Measurements from ENCODE around the gene SLIT3.

The SLIT3 gene

DNA sequence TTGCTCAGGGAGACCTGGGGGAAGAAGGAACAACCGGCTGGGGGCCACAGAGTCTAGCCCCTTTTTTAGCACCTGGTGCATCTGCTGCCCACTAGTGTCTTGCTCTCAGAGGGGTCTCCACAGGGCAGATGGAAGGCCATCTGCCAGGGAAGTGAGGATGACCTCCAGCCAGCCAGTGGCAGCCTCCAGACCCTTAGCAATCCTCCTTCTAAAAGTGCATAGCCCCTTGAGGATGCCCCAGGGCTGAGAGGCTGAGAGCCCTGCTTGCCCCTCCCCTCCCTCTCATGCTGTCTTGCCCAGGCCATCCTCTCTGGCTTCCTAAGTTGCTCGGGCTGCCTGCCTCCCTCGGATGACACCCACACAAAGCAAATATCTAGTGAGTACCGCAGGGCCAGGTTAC, 640.2 kb downstream of the SLIT3 start:
- Histone ChIP-seq H3K9me3 (no peaks in the 10 kb centered on the region), H3K4me1 (peaks cover 37% of the 10 kb centered on the region), H3K4me3 (ENCODE audit: low read depth, low read length) (no peak overlapping the region), H3K27me3 (no peaks in the 10 kb centered on the region), H3K36me3 (peaks cover 69% of the 10 kb centered on the region)
- TF ChIP-seq, protein P1, sequence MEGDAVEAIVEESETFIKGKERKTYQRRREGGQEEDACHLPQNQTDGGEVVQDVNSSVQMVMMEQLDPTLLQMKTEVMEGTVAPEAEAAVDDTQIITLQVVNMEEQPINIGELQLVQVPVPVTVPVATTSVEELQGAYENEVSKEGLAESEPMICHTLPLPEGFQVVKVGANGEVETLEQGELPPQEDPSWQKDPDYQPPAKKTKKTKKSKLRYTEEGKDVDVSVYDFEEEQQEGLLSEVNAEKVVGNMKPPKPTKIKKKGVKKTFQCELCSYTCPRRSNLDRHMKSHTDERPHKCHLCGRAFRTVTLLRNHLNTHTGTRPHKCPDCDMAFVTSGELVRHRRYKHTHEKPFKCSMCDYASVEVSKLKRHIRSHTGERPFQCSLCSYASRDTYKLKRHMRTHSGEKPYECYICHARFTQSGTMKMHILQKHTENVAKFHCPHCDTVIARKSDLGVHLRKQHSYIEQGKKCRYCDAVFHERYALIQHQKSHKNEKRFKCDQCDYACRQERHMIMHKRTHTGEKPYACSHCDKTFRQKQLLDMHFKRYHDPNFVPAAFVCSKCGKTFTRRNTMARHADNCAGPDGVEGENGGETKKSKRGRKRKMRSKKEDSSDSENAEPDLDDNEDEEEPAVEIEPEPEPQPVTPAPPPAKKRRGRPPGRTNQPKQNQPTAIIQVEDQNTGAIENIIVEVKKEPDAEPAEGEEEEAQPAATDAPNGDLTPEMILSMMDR (IDR thresholded peaks at IDR 0.05; ENCODE audit: low read depth, low read length), result no peak
- DNase-seq, result no peak

DNA sequence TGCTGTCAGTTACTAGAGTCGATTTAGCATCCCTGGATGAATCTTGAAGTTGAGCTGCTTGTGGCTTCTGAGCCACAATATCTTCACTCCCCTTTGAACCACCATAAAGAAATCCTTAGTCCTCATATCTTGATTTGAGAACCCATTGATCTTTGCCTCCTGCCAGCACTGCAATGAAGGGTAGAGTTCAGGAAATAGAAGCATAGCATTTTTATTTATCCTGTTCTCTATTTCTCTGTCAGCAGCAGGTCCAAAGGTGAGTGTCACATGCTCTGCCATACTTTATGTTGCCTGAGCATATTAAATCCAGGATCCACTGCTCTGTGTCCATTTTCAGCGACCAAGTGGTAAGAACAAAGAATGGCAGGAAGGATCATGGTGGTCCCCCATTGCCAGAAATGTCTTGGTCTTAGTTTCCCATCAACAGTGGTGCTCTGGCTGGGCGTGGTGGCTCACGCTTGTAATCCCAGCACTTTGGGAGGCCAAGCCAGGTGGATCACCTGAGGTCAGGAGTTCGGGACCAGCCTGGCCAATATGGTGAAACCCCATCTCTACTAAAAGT, 641.6 kb downstream of the SLIT3 start:
- Histone ChIP-seq H3K36me3 (peaks cover 64% of the 10 kb centered on the region), H3K27me3 (no peaks in the 10 kb centered on the region), H3K4me3 (ENCODE audit: low read depth, low read length) (no peak overlapping the region), H3K9me3 (no peaks in the 10 kb centered on the region), H3K4me1 (peaks cover 48% of the 10 kb centered on the region)
- TF ChIP-seq, protein P1 (IDR thresholded peaks at IDR 0.05; ENCODE audit: low read depth, low read length), result no peak
- no peak for DNase-seq

DNA sequence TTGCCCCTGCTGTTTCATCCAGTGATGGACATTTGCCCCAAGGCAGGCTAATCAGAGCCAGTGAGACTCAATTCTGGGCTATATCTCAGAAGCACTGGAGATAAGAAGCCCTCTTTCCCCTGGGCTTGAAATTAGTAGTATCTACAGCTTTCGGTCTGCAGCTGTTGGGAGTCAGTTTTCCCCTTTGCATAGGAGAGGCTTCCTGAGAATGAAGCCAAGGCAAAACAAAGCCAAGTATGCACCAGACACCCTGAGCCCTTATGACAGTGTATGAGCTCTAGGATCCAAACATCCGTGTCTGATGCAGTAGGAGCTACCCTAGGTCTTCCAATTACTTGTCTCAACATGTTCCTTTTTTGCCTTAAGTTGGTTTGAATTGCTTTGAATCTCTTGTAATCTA, 642.5 kb downstream of the SLIT3 start:
- H3K4me1 ChIP-seq, result peaks cover 57% of the 10 kb centered on the region
- no peak overlapping the region for H3K4me3 ChIP-seq (ENCODE audit: low read depth, low read length)
- H3K9me3 ChIP-seq, result no peaks in the 10 kb centered on the region
- peak; percentile 77 for DNase-seq
- TF ChIP-seq, protein P1 (IDR thresholded peaks at IDR 0.05; ENCODE audit: low read depth, low read length), result no peak
- H3K27me3 ChIP-seq, result no peaks in the 10 kb centered on the region
- peaks cover 54% of the 10 kb centered on the region for H3K36me3 ChIP-seq

DNA sequence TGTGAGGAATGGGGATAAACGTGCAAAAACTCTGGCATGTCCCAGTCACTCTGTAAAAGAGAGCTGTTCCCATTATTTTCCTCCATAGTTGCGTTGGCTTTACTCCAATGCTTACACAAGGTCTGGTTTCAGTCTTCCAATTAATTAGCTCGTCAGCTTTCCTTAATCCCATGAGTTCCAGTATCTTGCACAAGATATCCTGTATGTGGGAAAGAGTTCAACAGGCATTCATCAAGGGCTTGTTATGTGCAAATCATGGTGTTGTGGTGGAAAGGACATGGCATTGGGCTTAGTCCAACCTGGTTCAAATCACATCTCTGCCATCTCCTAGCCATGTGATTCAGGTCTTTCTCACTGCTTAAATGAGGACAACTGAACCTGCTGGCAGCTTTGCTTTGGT, 644.3 kb downstream of the SLIT3 start:
- no peaks in the 10 kb centered on the region for H3K9me3 ChIP-seq
- peak; percentile 47 for DNase-seq
- peaks cover 63% of the 10 kb centered on the region for H3K4me1 ChIP-seq
- no peak overlapping the region for H3K4me3 ChIP-seq (ENCODE audit: low read depth, low read length)
- TF ChIP-seq, protein P1 (IDR thresholded peaks at IDR 0.05; ENCODE audit: low read depth, low read length), result no peak
- no peaks in the 10 kb centered on the region for H3K27me3 ChIP-seq
- H3K36me3 ChIP-seq, result peaks cover 41% of the 10 kb centered on the region

DNA sequence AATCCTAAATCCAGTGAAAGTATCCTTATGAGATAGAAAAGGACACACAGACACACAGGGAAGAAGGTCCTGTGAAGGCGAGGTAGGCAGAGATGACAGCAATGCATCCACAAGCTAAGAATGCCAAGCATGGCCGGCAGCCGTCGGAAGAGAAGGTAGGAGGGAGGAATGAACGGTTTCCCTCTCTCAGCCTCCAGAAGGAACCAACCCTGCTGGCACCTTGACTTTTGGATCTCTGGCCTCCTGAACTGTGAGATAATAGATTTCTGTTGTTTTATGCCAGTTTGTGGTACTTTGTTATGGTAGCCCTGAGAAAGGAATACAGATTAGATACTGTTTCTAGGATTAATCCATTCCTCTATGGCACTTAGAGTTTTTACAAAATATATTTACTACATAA, 645.6 kb downstream of the SLIT3 start:
- H3K9me3 ChIP-seq, result no peaks in the 10 kb centered on the region
- DNase-seq, result no peak
- H3K36me3 ChIP-seq, result peaks cover 28% of the 10 kb centered on the region
- peaks cover 60% of the 10 kb centered on the region for H3K4me1 ChIP-seq
- H3K27me3 ChIP-seq, result no peaks in the 10 kb centered on the region
- no peak overlapping the region for H3K4me3 ChIP-seq (ENCODE audit: low read depth, low read length)
- TF ChIP-seq, protein P1 (IDR thresholded peaks at IDR 0.05; ENCODE audit: low read depth, low read length), result no peak

DNA sequence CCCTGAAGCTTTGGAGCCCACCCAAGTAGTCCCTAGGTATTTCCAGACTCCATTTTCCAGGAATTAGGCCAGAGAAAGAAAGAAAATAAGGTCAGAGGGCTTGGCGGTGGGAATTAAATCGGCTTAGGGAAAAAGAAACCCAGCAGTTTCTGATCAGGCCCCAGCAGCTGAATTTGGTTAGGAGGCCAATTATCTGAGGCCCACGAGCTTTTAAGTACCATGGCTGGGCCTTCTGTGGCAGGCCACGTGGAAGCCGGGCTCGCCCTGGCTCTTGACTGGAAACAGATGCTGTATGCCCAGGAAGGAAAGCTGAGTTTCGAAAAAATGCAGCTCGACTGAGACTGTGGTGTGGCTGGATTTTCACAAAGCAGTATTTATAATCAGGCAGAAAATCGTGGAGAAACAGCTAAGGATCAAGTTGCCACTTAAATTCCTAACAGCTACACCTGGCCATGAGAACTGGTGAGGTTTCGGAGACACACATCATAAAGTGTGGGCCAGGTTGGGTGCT, 646.7 kb downstream of the SLIT3 start:
- Histone ChIP-seq H3K27me3 (no peaks in the 10 kb centered on the region), H3K36me3 (peaks cover 17% of the 10 kb centered on the region), H3K4me3 (ENCODE audit: low read depth, low read length) (peak overlapping the region; percentile 9; the same call in 1 of the 2 replicates), H3K9me3 (no peaks in the 10 kb centered on the region), H3K4me1 (peaks cover 52% of the 10 kb centered on the region)
- peak; percentile 82 for DNase-seq
- TF ChIP-seq, protein P1 (IDR thresholded peaks at IDR 0.05; ENCODE audit: low read depth, low read length), result no peak

All from BE2C (cell line).